GM18519 (cell line): ENCODE data around the gene JMJD1C.

Experiments
- ATAC-seq: cut with Tn5 transposase; IDR thresholded peaks from one replicate; pipeline ENCODE4 v1.9.1; 2021; ENCODE audit warnings: mild to moderate bottlenecking, moderate library complexity; ENCODE audit not compliant: unreplicated experiment, low FRiP score

JMJD1C gene

DNA sequence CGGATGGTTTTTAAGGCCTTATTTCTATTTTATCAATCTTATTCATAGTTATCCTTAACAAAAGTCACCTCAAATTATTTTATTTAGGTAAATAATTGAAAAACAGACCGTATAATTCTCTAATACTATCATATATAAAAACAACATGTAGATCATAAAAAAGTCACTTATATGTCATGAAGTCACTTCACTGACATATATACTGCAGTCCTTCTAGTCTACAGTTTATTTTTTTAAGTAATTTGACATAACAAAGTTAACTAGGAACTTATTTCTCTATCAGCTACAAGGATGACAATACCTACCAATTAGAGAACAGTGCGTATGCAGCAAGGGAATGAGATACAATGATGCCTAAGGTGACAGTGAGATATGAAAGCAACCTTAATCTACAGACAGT lies 26.2 kb downstream of the JMJD1C start:
- ATAC-seq, result no peak

DNA sequence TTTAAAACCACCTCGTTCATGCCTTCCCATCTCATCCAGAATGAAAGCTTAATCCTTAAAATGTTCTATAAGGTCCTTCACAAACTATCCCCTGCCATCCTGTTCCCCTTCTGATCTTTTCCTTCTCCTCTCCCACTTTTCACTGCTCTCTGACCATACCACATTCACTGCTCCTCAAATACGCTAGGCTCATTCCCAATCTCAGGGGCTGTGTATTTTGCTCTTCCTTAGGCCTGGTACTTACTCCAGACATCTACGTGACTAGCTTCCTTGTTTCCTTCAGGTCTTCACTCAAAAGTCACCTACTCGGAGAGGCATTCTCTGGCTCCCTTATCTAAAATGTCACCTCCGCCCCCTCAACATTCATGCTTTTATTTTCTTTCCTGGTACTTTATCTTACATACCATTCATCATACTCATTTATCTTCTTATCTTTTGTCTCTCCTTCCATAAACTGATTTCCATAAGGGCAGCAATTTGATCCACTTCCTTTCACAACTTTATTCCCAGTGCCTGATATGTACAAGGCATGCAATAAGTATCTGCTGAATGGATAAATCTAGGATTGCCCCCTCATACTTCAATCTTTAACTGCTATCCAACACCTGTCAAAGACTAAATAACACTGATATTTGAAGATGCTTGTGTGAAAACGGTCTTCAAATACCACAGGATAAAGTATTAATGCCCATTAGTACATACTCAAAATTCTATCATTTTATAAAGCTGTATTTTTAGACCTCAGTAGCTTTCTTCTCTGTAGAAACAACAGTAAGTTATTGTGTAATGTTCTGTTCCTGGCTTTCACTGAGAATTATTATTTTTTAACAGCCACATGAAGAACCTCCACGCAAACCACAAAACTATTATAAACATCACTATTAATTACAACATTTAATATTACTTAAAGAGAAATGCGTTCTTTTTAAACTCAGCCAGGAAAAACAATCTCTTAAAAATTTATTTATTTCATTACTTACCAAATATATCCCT lies 27.0 kb downstream of the JMJD1C start:
- ATAC-seq, result no peak

GRCh38 chr10:63437116-63437949 lies 28.4 kb downstream of the JMJD1C start:
- no peak for ATAC-seq

- no peak for ATAC-seq
These were observed 29.6 kb downstream of the JMJD1C start for GRCh38 chr10:63436225-63436624.

GRCh38 chr10:63434866-63435854 lies 30.6 kb downstream of the JMJD1C start:
- ATAC-seq, result no peak

GRCh38 chr10:63431962-63432797 lies 33.6 kb downstream of the JMJD1C start:
- ATAC-seq, result no peak

- no peak for ATAC-seq
These were observed 34.8 kb downstream of the JMJD1C start for GRCh38 chr10:63430999-63431356.

DNA sequence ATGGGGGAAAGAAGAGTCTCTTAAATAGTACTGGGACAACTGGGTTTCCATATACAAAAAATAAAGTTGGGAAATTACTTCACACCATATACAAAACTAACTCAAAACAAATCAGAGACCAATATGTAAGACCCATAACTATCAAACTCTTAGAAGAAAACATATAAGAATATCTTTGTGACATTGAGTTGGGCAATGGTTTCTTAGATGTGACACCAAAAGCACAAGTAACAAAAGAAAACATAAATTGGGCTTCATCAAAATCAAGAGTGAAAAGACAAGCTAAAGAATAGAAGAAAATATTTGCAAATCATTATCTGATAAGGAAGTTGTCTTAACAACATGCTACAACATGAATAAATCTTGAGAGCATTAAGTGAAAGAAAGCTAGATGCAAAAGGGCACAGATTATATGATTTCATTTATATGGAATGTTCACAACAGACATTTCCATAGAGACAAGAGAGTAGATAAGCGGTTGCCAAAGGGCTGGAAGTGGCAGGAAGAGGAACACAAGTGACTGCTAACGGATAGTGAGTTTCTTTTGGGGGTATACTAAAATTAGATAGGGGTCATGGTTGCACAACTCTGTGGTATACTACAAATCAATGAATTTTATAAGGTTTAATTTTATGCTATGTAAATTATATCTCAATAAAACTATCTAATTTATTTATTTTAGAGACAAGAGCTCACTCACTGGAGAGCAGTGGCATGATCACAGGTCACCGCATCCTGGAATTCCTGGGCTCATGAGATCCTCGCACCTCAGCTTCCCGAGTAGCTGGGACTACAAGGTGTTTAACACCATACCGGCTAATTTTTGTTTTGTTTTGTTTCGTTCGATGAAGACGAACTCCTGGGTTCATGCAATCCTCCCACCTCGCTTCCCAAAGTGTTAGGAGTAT lies 35.4 kb downstream of the JMJD1C start:
- ATAC-seq, result no peak

DNA sequence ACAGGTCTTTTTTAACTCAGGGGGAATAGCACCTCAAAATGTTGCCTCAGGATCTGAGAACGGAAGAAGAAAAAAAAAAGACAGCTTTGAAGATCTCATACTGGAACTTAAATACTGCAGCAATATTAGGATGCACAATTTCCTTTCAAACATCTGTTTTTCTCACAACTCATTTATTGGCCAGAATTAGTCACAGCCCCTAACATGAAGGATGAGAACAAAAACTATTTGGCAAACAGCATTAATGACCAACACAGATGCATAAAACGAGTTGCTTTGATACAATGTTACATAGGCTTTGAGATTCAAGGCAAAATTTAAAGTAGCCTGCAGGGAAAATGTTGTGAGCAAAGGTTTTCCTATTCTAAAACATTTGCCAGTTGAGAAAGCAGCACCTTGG lies 36.5 kb downstream of the JMJD1C start:
- ATAC-seq, result no peak

DNA sequence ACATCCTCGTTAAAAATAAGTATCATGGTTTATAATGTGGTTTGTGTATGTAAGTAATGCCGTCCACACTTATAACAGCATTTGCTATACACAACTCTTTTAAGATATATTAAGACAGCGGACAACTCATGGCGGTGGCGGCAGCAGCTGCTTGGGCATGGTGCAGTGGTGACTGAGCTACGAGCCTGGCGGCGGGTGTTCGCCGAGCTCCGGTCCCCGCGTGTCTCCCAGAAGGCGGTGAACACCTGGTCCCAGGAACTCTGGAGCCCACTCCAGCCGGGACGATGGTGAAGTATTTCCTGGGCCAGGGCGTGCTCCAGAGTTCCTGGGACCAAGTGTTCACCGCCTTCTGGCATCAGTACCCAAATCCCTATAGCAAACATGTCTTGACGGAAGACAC lies 38.8 kb downstream of the JMJD1C start:
- no peak for ATAC-seq

- no peak for ATAC-seq
These were observed 40.3 kb downstream of the JMJD1C start for GRCh38 chr10:63425512-63425911.

DNA sequence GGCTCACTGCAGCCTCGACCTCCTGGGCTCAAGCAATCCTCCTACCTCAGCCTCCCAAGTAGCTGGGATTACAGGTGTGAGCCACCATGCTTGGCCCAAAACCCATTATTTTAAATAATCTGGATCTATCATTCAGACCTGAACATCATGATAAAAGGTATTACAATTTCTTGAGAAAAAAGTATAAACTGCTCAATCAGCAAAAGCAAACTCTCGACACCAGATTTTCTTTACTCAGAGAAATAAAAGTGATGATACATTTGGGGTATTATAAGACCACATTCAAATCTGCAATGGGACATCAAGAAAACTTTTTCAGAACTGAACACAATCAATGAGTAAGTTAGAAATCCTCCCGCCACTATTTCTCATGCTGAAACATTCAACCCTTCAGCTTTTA lies 41.2 kb downstream of the JMJD1C start:
- ATAC-seq, result no peak

DNA sequence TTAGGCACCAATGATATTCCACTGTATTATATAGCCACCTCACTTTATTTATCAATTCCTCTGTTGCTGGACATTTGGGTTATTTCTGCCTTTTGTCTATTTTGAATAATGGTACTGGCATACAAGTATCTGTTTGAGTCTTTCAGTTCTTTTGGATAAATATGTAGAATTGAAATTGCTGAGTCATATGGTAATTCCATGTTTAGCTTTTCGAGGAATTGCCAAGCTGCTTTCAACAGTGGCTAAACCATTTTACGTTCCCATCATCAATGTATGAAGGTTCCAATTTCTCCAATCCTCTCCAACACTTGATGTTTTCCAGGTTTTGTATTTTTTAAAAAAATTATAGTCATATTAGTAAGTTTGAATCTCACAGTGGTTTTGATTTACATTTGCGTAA lies 42.3 kb downstream of the JMJD1C start:
- no peak for ATAC-seq

DNA sequence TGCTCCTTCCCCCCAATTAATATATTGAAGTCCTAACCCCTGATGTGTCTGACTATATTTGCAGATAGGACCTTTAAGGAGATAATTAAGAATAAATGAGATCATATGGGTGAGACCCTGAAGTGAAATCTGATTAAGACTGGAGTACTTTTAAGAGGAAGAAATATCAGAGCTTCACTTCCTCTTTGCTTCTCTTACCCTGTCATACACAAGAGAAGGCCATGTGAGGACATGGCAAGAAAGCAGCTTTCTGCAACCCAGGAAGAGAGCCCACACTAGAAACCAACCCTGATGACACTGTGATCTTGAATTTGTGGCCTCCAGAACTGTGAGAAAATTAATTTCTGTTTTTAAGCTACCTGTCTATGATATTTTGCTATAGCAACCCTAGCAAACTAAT lies 44.2 kb downstream of the JMJD1C start:
- peak; percentile 98 for ATAC-seq

DNA sequence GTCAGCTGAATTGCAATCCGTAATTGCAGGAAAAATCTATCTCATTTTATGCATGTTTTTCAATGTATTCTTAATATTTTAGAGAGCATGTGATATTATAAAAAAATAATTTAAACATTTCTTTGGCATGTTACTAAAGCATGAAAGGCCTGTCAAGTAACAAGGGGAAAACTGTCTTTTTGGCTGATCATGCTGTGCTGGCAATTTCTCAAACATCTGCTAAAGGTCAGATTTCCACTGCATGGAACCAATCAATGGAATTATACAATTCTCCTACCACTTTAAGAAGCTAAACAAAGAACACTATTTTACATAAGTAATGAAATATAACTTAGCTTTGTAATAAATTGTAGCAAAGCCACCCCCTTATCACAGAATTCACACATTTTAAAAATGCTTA lies 49.4 kb downstream of the JMJD1C start:
- no peak for ATAC-seq

- ATAC-seq, result no peak
These were observed 50.0 kb downstream of the JMJD1C start for GRCh38 chr10:63415640-63416244.

DNA sequence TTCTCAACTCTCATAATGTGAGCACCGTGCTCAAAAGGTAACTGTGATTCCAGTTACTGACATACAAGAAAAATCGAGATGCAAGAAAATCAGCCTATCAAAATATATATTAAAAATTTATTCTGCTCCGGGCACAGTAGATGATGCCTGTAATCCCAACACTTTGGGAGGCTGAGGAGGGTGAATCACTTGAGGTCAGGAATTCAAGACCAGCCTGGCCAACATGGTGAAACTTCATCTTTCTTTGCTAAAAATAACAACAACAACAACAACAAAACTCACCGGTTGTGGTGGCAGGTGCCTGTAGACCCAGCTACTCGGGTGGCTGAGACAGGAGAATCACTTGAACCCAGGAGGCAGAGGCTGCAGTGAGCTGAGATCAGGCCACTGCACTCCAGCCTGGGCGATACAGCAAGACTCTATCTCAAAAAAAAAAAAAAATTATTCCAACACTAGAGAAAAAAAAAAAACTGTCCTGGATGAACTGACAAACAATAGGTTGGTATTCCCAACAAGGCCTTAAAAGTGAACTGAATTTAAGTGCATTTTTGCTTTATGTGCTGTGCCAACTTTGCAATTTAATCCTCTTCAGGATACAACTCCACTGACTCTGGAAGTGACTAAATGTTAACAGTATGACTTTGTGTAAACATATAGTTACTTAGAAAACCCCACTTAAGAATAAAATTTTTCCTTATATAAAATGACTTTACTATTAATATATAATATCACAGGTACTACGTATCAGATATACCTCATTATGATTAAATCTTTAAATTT lies 51.1 kb downstream of the JMJD1C start:
- no peak for ATAC-seq
